IPS-20b (cell line): Measurements from ENCODE around the gene SERGEF.

Experiments used
- H3K27ac ChIP-seq: one replicate; pipeline ENCODE4 v1.5.1; 2013; ENCODE audit warnings: low read length
- H3K27me3 ChIP-seq: 2 replicates; pipeline ENCODE4 v1.6.1; 2013; ENCODE audit warnings: mild to moderate bottlenecking, low read length, inconsistent platforms; ENCODE audit not compliant: insufficient read depth
- H3K36me3 ChIP-seq: 2 replicates; pipeline ENCODE4 v1.6.1; 2013; ENCODE audit warnings: low read depth, mild to moderate bottlenecking, inconsistent platforms, low read length, moderate library complexity; ENCODE audit not compliant: insufficient read depth
- H3K4me1 ChIP-seq: 2 replicates; pipeline ENCODE4 v1.6.1; 2013; ENCODE audit warnings: mild to moderate bottlenecking, control low read depth, inconsistent platforms, low read length, moderate library complexity; ENCODE audit not compliant: insufficient read depth
- H3K4me3 ChIP-seq: 2 replicates; pipeline ENCODE4 v1.5.1; 2013; ENCODE audit warnings: mild to moderate bottlenecking, low read length, inconsistent platforms
- H3K9ac ChIP-seq: 2 replicates; pipeline ENCODE4 v1.6.1; 2013; ENCODE audit warnings: low read depth, mild to moderate bottlenecking, inconsistent platforms, low read length, moderate library complexity
- H3K9me3 ChIP-seq: 2 replicates; pipeline ENCODE4 v1.6.1; 2013; ENCODE audit warnings: mild to moderate bottlenecking, low read depth, low read length, inconsistent platforms; ENCODE audit not compliant: insufficient read depth

Gene SERGEF

GRCh38 chr11:17805043-17805442, 207.8 kb downstream of the SERGEF start:
- no peaks in the 10 kb centered on the region for H3K36me3 ChIP-seq
- no peaks in the 10 kb centered on the region for H3K9me3 ChIP-seq
- H3K27me3 ChIP-seq, result no peaks in the 10 kb centered on the region
- no peak overlapping the region for H3K9ac ChIP-seq
- peaks cover 8% of the 10 kb centered on the region; the same call in 1 of the 2 replicates for H3K4me1 ChIP-seq
- no peak overlapping the region for H3K4me3 ChIP-seq
- H3K27ac ChIP-seq, result no peak overlapping the region

GRCh38 chr11:17803754-17804334, 209.0 kb downstream of the SERGEF start:
- H3K27ac ChIP-seq, result no peak overlapping the region
- no peak overlapping the region for H3K4me3 ChIP-seq
- no peaks in the 10 kb centered on the region for H3K36me3 ChIP-seq
- H3K9me3 ChIP-seq, result no peaks in the 10 kb centered on the region
- no peak overlapping the region for H3K9ac ChIP-seq
- peaks cover 8% of the 10 kb centered on the region; the same call in 1 of the 2 replicates for H3K4me1 ChIP-seq
- no peaks in the 10 kb centered on the region for H3K27me3 ChIP-seq

- no peaks in the 10 kb centered on the region for H3K36me3 ChIP-seq
- peaks cover 8% of the 10 kb centered on the region; the same call in 1 of the 2 replicates for H3K4me1 ChIP-seq
- no peak overlapping the region for H3K4me3 ChIP-seq
- no peaks in the 10 kb centered on the region for H3K27me3 ChIP-seq
- H3K27ac ChIP-seq, result no peak overlapping the region
- H3K9ac ChIP-seq, result no peak overlapping the region
- H3K9me3 ChIP-seq, result no peaks in the 10 kb centered on the region
Measured at GRCh38 chr11:17802491-17802890, 210.4 kb downstream of the SERGEF start.

GRCh38 chr11:17801166-17801565, 211.7 kb downstream of the SERGEF start:
- Histone ChIP-seq H3K4me1 (peaks cover 8% of the 10 kb centered on the region; the same call in 1 of the 2 replicates), H3K36me3 (no peaks in the 10 kb centered on the region), H3K9ac (no peak overlapping the region), H3K9me3 (no peaks in the 10 kb centered on the region), H3K27ac (no peak overlapping the region), H3K27me3 (no peaks in the 10 kb centered on the region), H3K4me3 (peak overlapping the region; percentile 6; the same call in 1 of the 2 replicates)

GRCh38 chr11:17799147-17799546, 213.7 kb downstream of the SERGEF start:
- no peaks in the 10 kb centered on the region for H3K9me3 ChIP-seq
- H3K9ac ChIP-seq, result no peak overlapping the region
- H3K4me1 ChIP-seq, result peaks cover 8% of the 10 kb centered on the region; the same call in 1 of the 2 replicates
- H3K27me3 ChIP-seq, result no peaks in the 10 kb centered on the region
- no peaks in the 10 kb centered on the region for H3K36me3 ChIP-seq
- no peak overlapping the region for H3K27ac ChIP-seq
- no peak overlapping the region for H3K4me3 ChIP-seq

GRCh38 chr11:17798716-17799115, 214.1 kb downstream of the SERGEF start:
- no peaks in the 10 kb centered on the region for H3K27me3 ChIP-seq
- H3K4me1 ChIP-seq, result peaks cover 8% of the 10 kb centered on the region; the same call in 1 of the 2 replicates
- H3K36me3 ChIP-seq, result no peaks in the 10 kb centered on the region
- H3K9me3 ChIP-seq, result no peaks in the 10 kb centered on the region
- no peak overlapping the region for H3K27ac ChIP-seq
- H3K9ac ChIP-seq, result no peak overlapping the region
- H3K4me3 ChIP-seq, result no peak overlapping the region

GRCh38 chr11:17798253-17798652, 214.6 kb downstream of the SERGEF start:
- H3K9ac ChIP-seq, result no peak overlapping the region
- no peaks in the 10 kb centered on the region for H3K36me3 ChIP-seq
- peaks cover 8% of the 10 kb centered on the region; the same call in 1 of the 2 replicates for H3K4me1 ChIP-seq
- no peak overlapping the region for H3K4me3 ChIP-seq
- no peaks in the 10 kb centered on the region for H3K27me3 ChIP-seq
- no peak overlapping the region for H3K27ac ChIP-seq
- H3K9me3 ChIP-seq, result no peaks in the 10 kb centered on the region

GRCh38 chr11:17796154-17796553, 216.7 kb downstream of the SERGEF start:
- Histone ChIP-seq H3K27me3 (no peaks in the 10 kb centered on the region), H3K9ac (no peak overlapping the region)

GRCh38 chr11:17794981-17795380, 217.9 kb downstream of the SERGEF start:
- no peak overlapping the region for H3K9ac ChIP-seq
- H3K9me3 ChIP-seq, result no peaks in the 10 kb centered on the region
- H3K4me3 ChIP-seq, result no peak overlapping the region
- H3K4me1 ChIP-seq, result no peaks in the 10 kb centered on the region
- H3K27me3 ChIP-seq, result no peaks in the 10 kb centered on the region
- H3K27ac ChIP-seq, result no peak overlapping the region
- H3K36me3 ChIP-seq, result no peaks in the 10 kb centered on the region

More at GRCh38 chr11:17796154-17796553, 216.7 kb downstream of the SERGEF start:
- Histone ChIP-seq H3K9me3 (no peaks in the 10 kb centered on the region), H3K27ac (no peak overlapping the region), H3K4me1 (no peaks in the 10 kb centered on the region), H3K36me3 (no peaks in the 10 kb centered on the region), H3K4me3 (no peak overlapping the region)

GRCh38 chr11:17793642-17794170, 219.1 kb downstream of the SERGEF start:
- no peak overlapping the region for H3K4me3 ChIP-seq
- H3K9me3 ChIP-seq, result no peaks in the 10 kb centered on the region
- H3K36me3 ChIP-seq, result no peaks in the 10 kb centered on the region
- H3K9ac ChIP-seq, result no peak overlapping the region
- H3K27ac ChIP-seq, result no peak overlapping the region
- H3K4me1 ChIP-seq, result no peaks in the 10 kb centered on the region
- no peaks in the 10 kb centered on the region for H3K27me3 ChIP-seq

GRCh38 chr11:17792161-17792560, 220.7 kb downstream of the SERGEF start:
- no peaks in the 10 kb centered on the region for H3K27me3 ChIP-seq
- H3K27ac ChIP-seq, result no peak overlapping the region
- no peaks in the 10 kb centered on the region for H3K9me3 ChIP-seq

GRCh38 chr11:17791144-17791543, 221.7 kb downstream of the SERGEF start:
- no peaks in the 10 kb centered on the region for H3K36me3 ChIP-seq
- no peak overlapping the region for H3K4me3 ChIP-seq
- H3K9me3 ChIP-seq, result no peaks in the 10 kb centered on the region
- H3K27ac ChIP-seq, result no peak overlapping the region
- H3K9ac ChIP-seq, result no peak overlapping the region
- no peaks in the 10 kb centered on the region for H3K4me1 ChIP-seq
- H3K27me3 ChIP-seq, result no peaks in the 10 kb centered on the region

More at GRCh38 chr11:17792161-17792560, 220.7 kb downstream of the SERGEF start:
- Histone ChIP-seq H3K9ac (no peak overlapping the region), H3K4me3 (no peak overlapping the region), H3K36me3 (no peaks in the 10 kb centered on the region), H3K4me1 (no peaks in the 10 kb centered on the region)
